NB4 (cell line): Measurements from ENCODE around the gene MIA.

Source experiments
- CTCF ChIP-seq: IDR thresholded peaks from one replicate; pipeline ENCODE4 v1.5.1; 2012; ENCODE audit warnings: low read depth, low read length
- MAX ChIP-seq: IDR thresholded peaks from 2 replicates; pipeline ENCODE4 v1.6.1; 2011; ENCODE audit warnings: low read depth, low read length
- MYC ChIP-seq: IDR thresholded peaks from 2 replicates; pipeline ENCODE4 v1.6.1; 2011; ENCODE audit warnings: low read depth, low read length
- POLR2A ChIP-seq: IDR thresholded peaks from 2 replicates; pipeline ENCODE4 v1.6.1; 2011; ENCODE audit warnings: mild to moderate bottlenecking; ENCODE audit not compliant: insufficient read length; ENCODE audit errors: extremely low read depth

- TF ChIP-seq CTCF (no peak), MAX (no peak), POLR2A (no peak), MYC (no peak)
Measured at GRCh38 chr19:40805258-40805868, 30.0 kb downstream of the MIA start.
